ENCODE measurements around the gene SGCD. TPM values are rescaled to one million over a fixed set of nuclear protein-coding genes. Genes with fewer than 3 reads are reported as not detected.

SGCD gene
- total and polyA plus RNA-seq, 9 of the 15 experiments (the other 6 are each of a cell fraction or from before 2014, with no cell fraction given): not detected

DNA sequence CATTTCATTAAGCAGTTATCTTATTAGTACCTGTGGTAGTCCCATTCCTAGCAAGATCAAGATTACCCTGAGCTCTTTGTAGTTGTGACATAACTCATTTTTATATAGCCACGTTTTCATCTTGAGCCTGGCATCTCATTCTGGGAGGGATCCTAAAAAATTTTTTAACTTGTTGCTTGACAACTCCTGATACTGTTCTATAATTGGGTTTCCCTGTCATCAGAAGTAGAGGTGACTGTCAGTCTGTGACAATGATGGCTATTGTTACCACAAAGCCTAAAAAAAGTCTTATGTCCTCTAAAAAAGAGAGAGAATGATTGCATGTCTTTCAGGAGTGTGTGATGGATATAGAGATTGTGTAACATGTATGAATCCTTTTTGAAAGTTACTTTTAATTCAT is 164.8 kb downstream of the SGCD start:
- Histone ChIP-seq H2AFZ (ENCODE audit: low read depth, low read length) (no peak overlapping the region), H3K4me1 (replicated peaks in 1 of 2; ENCODE audit: control insufficient read depth in 2 of 2, insufficient read depth in 2 of 2, low read length in 2 of 2) (no peaks in the 10 kb centered on the region), H3K9me1 (ENCODE audit: control insufficient read depth, insufficient read depth, low read length) (no peaks in the 10 kb centered on the region), H3K27me3 (ENCODE audit: control insufficient read depth in 2 of 2, insufficient read depth in 2 of 2, low read length in 2 of 2) (no peaks in the 10 kb centered on the region), H3K27ac (ENCODE audit: extremely low read depth, low read depth, low read length) (no peak overlapping the region), H3K9ac (ENCODE audit: insufficient read depth in 1 of 2, low read depth in 2 of 2, low read length in 2 of 2) (no peak overlapping the region), H4K20me1 (replicated peaks; ENCODE audit: control insufficient read depth, insufficient read depth, low read length) (no peaks in the 10 kb centered on the region), H3K9me3 (replicated peaks; ENCODE audit: control insufficient read depth, insufficient read depth, low read depth, low read length) (no peaks in the 10 kb centered on the region; the same call in 1 of the 2 replicates), H3K4me2 (ENCODE audit: insufficient read depth, low read length) (no peak overlapping the region), H3K4me3 (no peak overlapping the region), H3K36me3 (ENCODE audit: control insufficient read depth, insufficient read depth, low read length) (no peaks in the 10 kb centered on the region), H3K79me2 (ENCODE audit: control insufficient read depth, insufficient read depth, low read length) (no peaks in the 10 kb centered on the region)
- POLR2A ChIA-PET: no interaction called here
- ATAC-seq (no peak), DNase-seq (ENCODE audit: extremely low read depth in 1 of 4, low spot score in 3 of 4) (no peak), FAIRE-seq (no peak)
- 0% methylated on average over 1 of the region's 1 CpG for WGBS (ENCODE audit: insufficient coverage, low coverage, missing lambda C conversion rate)
- in situ Hi-C loops (cut with MboI) (no loop called here), intact Hi-C loops (cut with micrococcal nuclease) (no loop called here)
- CTCF ChIA-PET (ENCODE audit: low intra/inter-chr PET ratio): no interaction called here
- BruUV-seq (replicated peaks): no TSS peak
- no peak for TF ChIP-seq ZNF707 (CRISPR knock-in tag; conservative IDR thresholded peaks at IDR 0.05)
- no peak for TF ChIP-seq ARNT (IDR thresholded peaks at IDR 0.05)
- no peak for TF ChIP-seq RAD21 (CRISPR knock-in tag; conservative IDR thresholded peaks at IDR 0.05 in 1 of 2, IDR thresholded peaks at IDR 0.05 in 1 of 2)
- no peak for TF ChIP-seq NUFIP1 (IDR thresholded peaks at IDR 0.05; ENCODE audit: partially characterized antibody)
- TF ChIP-seq SMARCA5 (IDR thresholded peaks at IDR 0.05): no peak

DNA sequence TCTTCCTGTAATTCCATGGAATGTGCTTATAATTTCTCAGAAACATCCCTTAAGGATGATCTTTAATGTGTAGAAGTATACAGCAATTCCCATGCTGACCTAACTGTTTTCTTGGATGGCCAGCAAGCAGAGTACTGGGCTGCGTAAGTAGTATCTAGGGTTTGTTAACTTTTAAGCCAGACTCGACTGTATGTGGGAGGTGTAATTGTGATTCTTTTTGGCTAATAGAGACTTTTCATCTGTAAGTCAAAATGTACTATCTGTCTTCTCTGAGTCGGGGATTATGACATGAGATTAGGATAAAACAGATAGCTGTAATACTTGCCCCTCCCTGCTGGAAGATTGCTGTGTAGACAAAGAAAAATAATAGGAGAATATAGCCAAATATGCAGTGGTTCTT is 169.3 kb downstream of the SGCD start:
- Histone ChIP-seq H3K36me3 (ENCODE audit: control insufficient read depth, insufficient read depth, low read length) (no peaks in the 10 kb centered on the region), H3K4me2 (ENCODE audit: insufficient read depth, low read length) (no peak overlapping the region), H3K9ac (ENCODE audit: insufficient read depth in 1 of 2, low read depth in 2 of 2, low read length in 2 of 2) (no peak overlapping the region), H3K9me3 (replicated peaks; ENCODE audit: control insufficient read depth, insufficient read depth, low read depth, low read length) (no peaks in the 10 kb centered on the region), H3K9me1 (ENCODE audit: control insufficient read depth, insufficient read depth, low read length) (no peaks in the 10 kb centered on the region), H3K4me1 (replicated peaks in 1 of 2; ENCODE audit: control insufficient read depth in 2 of 2, insufficient read depth in 2 of 2, low read length in 2 of 2) (no peaks in the 10 kb centered on the region), H3K27ac (ENCODE audit: extremely low read depth, low read depth, low read length) (no peak overlapping the region), H2AFZ (ENCODE audit: low read depth, low read length) (no peak overlapping the region), H4K20me1 (replicated peaks; ENCODE audit: control insufficient read depth, insufficient read depth, low read length) (no peaks in the 10 kb centered on the region), H3K27me3 (ENCODE audit: control insufficient read depth in 2 of 2, insufficient read depth in 2 of 2, low read length in 2 of 2) (no peaks in the 10 kb centered on the region), H3K79me2 (ENCODE audit: control insufficient read depth, insufficient read depth, low read length) (no peaks in the 10 kb centered on the region), H3K4me3 (no peak overlapping the region)
- no TSS peak for BruUV-seq (replicated peaks)
- no peak for DNase-seq (ENCODE audit: extremely low read depth in 1 of 4, low spot score in 3 of 4)
- ChIA-PET POLR2A (no interaction called here), CTCF (ENCODE audit: low intra/inter-chr PET ratio) (no interaction called here)
- in situ Hi-C loops (cut with MboI) (no loop called here), intact Hi-C loops (cut with micrococcal nuclease) (no loop called here)
- no peak for ATAC-seq
- 4% methylated on average over 3 of the region's 3 CpGs for WGBS (ENCODE audit: insufficient coverage, low coverage, missing lambda C conversion rate)
- no peak for FAIRE-seq
- TF ChIP-seq, protein P1, sequence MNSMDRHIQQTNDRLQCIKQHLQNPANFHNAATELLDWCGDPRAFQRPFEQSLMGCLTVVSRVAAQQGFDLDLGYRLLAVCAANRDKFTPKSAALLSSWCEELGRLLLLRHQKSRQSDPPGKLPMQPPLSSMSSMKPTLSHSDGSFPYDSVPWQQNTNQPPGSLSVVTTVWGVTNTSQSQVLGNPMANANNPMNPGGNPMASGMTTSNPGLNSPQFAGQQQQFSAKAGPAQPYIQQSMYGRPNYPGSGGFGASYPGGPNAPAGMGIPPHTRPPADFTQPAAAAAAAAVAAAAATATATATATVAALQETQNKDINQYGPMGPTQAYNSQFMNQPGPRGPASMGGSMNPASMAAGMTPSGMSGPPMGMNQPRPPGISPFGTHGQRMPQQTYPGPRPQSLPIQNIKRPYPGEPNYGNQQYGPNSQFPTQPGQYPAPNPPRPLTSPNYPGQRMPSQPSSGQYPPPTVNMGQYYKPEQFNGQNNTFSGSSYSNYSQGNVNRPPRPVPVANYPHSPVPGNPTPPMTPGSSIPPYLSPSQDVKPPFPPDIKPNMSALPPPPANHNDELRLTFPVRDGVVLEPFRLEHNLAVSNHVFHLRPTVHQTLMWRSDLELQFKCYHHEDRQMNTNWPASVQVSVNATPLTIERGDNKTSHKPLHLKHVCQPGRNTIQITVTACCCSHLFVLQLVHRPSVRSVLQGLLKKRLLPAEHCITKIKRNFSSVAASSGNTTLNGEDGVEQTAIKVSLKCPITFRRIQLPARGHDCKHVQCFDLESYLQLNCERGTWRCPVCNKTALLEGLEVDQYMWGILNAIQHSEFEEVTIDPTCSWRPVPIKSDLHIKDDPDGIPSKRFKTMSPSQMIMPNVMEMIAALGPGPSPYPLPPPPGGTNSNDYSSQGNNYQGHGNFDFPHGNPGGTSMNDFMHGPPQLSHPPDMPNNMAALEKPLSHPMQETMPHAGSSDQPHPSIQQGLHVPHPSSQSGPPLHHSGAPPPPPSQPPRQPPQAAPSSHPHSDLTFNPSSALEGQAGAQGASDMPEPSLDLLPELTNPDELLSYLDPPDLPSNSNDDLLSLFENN (IDR thresholded peaks at IDR 0.05; ENCODE audit: low read depth in 2 of 2, low read length in 2 of 2): no peak
- TF ChIP-seq, protein P2, sequence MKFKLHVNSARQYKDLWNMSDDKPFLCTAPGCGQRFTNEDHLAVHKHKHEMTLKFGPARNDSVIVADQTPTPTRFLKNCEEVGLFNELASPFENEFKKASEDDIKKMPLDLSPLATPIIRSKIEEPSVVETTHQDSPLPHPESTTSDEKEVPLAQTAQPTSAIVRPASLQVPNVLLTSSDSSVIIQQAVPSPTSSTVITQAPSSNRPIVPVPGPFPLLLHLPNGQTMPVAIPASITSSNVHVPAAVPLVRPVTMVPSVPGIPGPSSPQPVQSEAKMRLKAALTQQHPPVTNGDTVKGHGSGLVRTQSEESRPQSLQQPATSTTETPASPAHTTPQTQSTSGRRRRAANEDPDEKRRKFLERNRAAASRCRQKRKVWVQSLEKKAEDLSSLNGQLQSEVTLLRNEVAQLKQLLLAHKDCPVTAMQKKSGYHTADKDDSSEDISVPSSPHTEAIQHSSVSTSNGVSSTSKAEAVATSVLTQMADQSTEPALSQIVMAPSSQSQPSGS (CRISPR knock-in tag; IDR thresholded peaks at IDR 0.05): no peak
- TF ChIP-seq, protein P3, sequence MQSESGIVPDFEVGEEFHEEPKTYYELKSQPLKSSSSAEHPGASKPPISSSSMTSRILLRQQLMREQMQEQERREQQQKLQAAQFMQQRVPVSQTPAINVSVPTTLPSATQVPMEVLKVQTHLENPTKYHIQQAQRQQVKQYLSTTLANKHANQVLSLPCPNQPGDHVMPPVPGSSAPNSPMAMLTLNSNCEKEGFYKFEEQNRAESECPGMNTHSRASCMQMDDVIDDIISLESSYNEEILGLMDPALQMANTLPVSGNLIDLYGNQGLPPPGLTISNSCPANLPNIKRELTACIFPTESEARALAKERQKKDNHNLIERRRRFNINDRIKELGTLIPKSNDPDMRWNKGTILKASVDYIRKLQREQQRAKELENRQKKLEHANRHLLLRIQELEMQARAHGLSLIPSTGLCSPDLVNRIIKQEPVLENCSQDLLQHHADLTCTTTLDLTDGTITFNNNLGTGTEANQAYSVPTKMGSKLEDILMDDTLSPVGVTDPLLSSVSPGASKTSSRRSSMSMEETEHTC (IDR thresholded peaks at IDR 0.05): no peak
- TF ChIP-seq PHF21A (IDR thresholded peaks at IDR 0.05; ENCODE audit: borderline replicate concordance, low read depth): no peak
- no peak for TF ChIP-seq OTX1 (CRISPR knock-in tag; IDR thresholded peaks at IDR 0.05)
